Endothelial cell of umbilical vein (primary cell): ENCODE data around the gene SSTR3. TPM values are rescaled to one million over a fixed set of nuclear protein-coding genes. Genes with fewer than 3 reads are reported as not detected.
A peak's percentile ranks its signal among the peaks of the same experiment; 100 is the strongest.

ENCODE experiments used
- BruUV-seq: library from RNA; stranded (reverse); fragments of 400-500 nt; replicated peaks from 2 replicates; lab custom pipeline; 2021; lab: Mats Ljungman, UMichigan
- CTCF ChIA-PET: fragments of 300-600, 350-600 bp; sonication (Branson Sonifier 250); formaldehyde crosslinking; loops from one replicate; lab custom pipeline; 2021; ENCODE audit warnings: antibody characterized with exemption, inconsistent platforms; lab: Charles Lee
- POLR2A ChIA-PET: fragments of 300-600, 350-600 bp; sonication (Branson Sonifier 250); formaldehyde crosslinking; loops from one replicate; lab custom pipeline; 2021; ENCODE audit warnings: antibody characterized with exemption, inconsistent platforms; lab: Charles Lee
- DNase-seq: peaks from one replicate; pipeline ENCODE4 v3.0.0-alpha.2; 2011; ENCODE audit warnings: low read depth, low spot score
- FAIRE-seq: peaks from 2 replicates; lab custom pipeline; 2011; peaks lifted over from hg19 to GRCh38; lab: Jason Lieb, UNC
- H2AFZ ChIP-seq: 2 replicates; pipeline ENCODE4 v1.6.0; 2012; ENCODE audit warnings: low read depth, low read length, control low read depth, inconsistent platforms
- H3K27ac ChIP-seq: 2 replicates; pipeline ENCODE4 v1.5.1; 2011; ENCODE audit warnings: low read depth, mild to moderate bottlenecking, control low read depth, low read length, moderate library complexity; ENCODE audit not compliant: insufficient read depth
- H3K27me3 ChIP-seq, 2 experiments: 2 replicates each; pipeline versions ENCODE4 v1.6.0 to v1.6.1; 2011; ENCODE audit warnings: low read length in 2 of 2, mixed read lengths in 1 of 2; ENCODE audit not compliant: control insufficient read depth in 2 of 2, insufficient read depth in 2 of 2
- H3K36me3 ChIP-seq, 2 experiments: 2 replicates in 1 of 2; 3 replicates in 1 of 2; pipeline ENCODE4 v1.5.1; 2011; ENCODE audit warnings: low read length in 2 of 2, mild to moderate bottlenecking in 1 of 2, moderate library complexity in 1 of 2; ENCODE audit not compliant: control insufficient read depth in 2 of 2, insufficient read depth in 2 of 2; ENCODE audit errors: extremely low read depth in 1 of 2
- H3K4me1 ChIP-seq: 3 replicates; pipeline ENCODE4 v1.5.1; 2011; ENCODE audit warnings: mild to moderate bottlenecking, low read length; ENCODE audit not compliant: control insufficient read depth, insufficient read depth; ENCODE audit errors: extremely low read depth
- H3K4me2 ChIP-seq: 2 replicates; pipeline ENCODE4 v1.6.1; 2011; ENCODE audit warnings: low read length, control low read depth, mixed read lengths; ENCODE audit not compliant: insufficient read depth
- H3K4me3 ChIP-seq, 3 experiments: fragments of 200-600 bp in 1 of 3; sonication (generic), shearing (Covaris generic) in 1 of 3; replicated peaks in 1 of 3; 2 replicates each; pipeline ENCODE4 v1.5.1; 2011 to 2016; ENCODE audit warnings: control low read depth in 3 of 3, low read length in 3 of 3, mild to moderate bottlenecking in 2 of 3, inconsistent platforms in 1 of 3, low read depth in 1 of 3, moderate library complexity in 1 of 3; ENCODE audit not compliant: insufficient read depth in 1 of 3
- H3K79me2 ChIP-seq: 2 replicates; pipeline ENCODE4 v1.6.0; 2012; ENCODE audit warnings: low read length, inconsistent platforms; ENCODE audit not compliant: control insufficient read depth, insufficient read depth
- H3K9ac ChIP-seq: replicated peaks from 2 replicates; pipeline ENCODE3; 2011; ENCODE audit warnings: low read length, control low read depth; ENCODE audit not compliant: insufficient read depth; ENCODE audit errors: extremely low read depth
- H3K9me1 ChIP-seq: replicated peaks from 3 replicates; pipeline ENCODE4 v1.6.0; 2011; ENCODE audit warnings: mild to moderate bottlenecking, low read length; ENCODE audit not compliant: control insufficient read depth, insufficient read depth; ENCODE audit errors: extremely low read depth
- H3K9me3 ChIP-seq: replicated peaks from 2 replicates; pipeline ENCODE4 v1.5.1; 2012; ENCODE audit warnings: low read length, inconsistent platforms; ENCODE audit not compliant: control insufficient read depth, insufficient read depth
- H4K20me1 ChIP-seq: replicated peaks from 2 replicates; pipeline ENCODE3; 2011; ENCODE audit warnings: mild to moderate bottlenecking, low read length; ENCODE audit not compliant: control insufficient read depth, insufficient read depth; ENCODE audit errors: extremely low read depth
- EZH2 ChIP-seq: IDR thresholded peaks from 2 replicates; pipeline ENCODE4 v1.6.1; 2012; ENCODE audit warnings: borderline replicate concordance, low read depth, mild to moderate bottlenecking, moderate library complexity, low read length, inconsistent platforms; ENCODE audit not compliant: severe bottlenecking
- FOS ChIP-seq: IDR thresholded peaks from 2 replicates; pipeline ENCODE4 v1.6.1; 2011; ENCODE audit warnings: mild to moderate bottlenecking, low read length, moderate library complexity, borderline replicate concordance; ENCODE audit not compliant: insufficient read depth
- GATA2 ChIP-seq: IDR thresholded peaks from 2 replicates; pipeline ENCODE4 v1.7.0; 2011; ENCODE audit warnings: low read depth, mild to moderate bottlenecking, moderate library complexity, mixed read lengths, low read length; ENCODE audit not compliant: insufficient read length, insufficient read depth
- JUN ChIP-seq: IDR thresholded peaks from 2 replicates; pipeline ENCODE4 v1.6.1; 2011; ENCODE audit warnings: borderline replicate concordance, low read depth; ENCODE audit not compliant: insufficient read length, insufficient read depth
- POLR2A ChIP-seq: IDR thresholded peaks from 2 replicates; pipeline ENCODE4 v1.6.1; 2012; ENCODE audit warnings: low read depth, mild to moderate bottlenecking, control low read depth, low read length
- POLR2AphosphoS5 ChIP-seq: IDR thresholded peaks from 2 replicates; pipeline ENCODE4 v1.6.1; 2012; ENCODE audit warnings: low read depth, mild to moderate bottlenecking, control low read depth, low read length, moderate library complexity; ENCODE audit not compliant: insufficient read depth
- dilution Hi-C: fragments of 300-500 bp; cut with MboI; formaldehyde crosslinking; loops from one replicate; pipeline ENCODE4 v1.15.0; 2019; ENCODE audit warnings: low sequenced_read_pairs; ENCODE audit not compliant: extremely low pct_ligation_motif_present
- intact Hi-C: fragments of 100-400 bp; cut with micrococcal nuclease; formaldehyde crosslinking; loops from one replicate; pipeline ENCODE4 v1.10.0; 2022
- polyA plus RNA-seq, 4 experiments: library from polyadenylated mRNA; depleted of rRNA in 3 of 4; stranded (reverse) in 3 of 4; unstranded in 1 of 4; fragments of >200 nt; gene quantifications; 2 replicates each; pipeline versions ENCODE4 v1.2.1 to v1.2.3, GENCODE V29; 2011 to 2012; ENCODE audit warnings: missing spikeins in 1 of 4
- total RNA-seq: library from RNA; stranded (reverse); gene quantifications from 2 replicates; pipeline ENCODE4 v1.2.3, GENCODE V29; 2021
- TF ChIP-seq, protein P1 (sequence below): IDR thresholded peaks from 2 replicates; pipeline ENCODE4 v1.6.1; 2011; ENCODE audit not compliant: insufficient read depth, insufficient read length
- TF ChIP-seq, protein P2 (sequence below), 2 donors: IDR thresholded peaks; 1 replicate in 1 of 2; 2 replicates in 1 of 2; pipeline ENCODE4 v1.5.1; 2011; ENCODE audit warnings: low read length in 2 of 2, mild to moderate bottlenecking in 2 of 2, moderate library complexity in 2 of 2, control low read depth in 1 of 2, inconsistent platforms in 1 of 2, low read depth in 1 of 2; ENCODE audit not compliant: insufficient read depth in 1 of 2; ENCODE audit errors: extremely low read depth in 1 of 2

SSTR3 gene
- total and polyA plus RNA-seq, 2 donors (not counting 3 experiments of a cell fraction or from before 2014, with no cell fraction given), result not detected

GRCh38 chr22:37254867-37255233 lies 42.6 kb upstream of the SSTR3 start:
- peak overlapping the region in 2 of 3 experiments; percentile 10 to 43 for H3K4me3 ChIP-seq
- no peaks in the 10 kb centered on the region for H3K9me1 ChIP-seq
- peak overlapping the region; percentile 97 for H3K4me2 ChIP-seq
- H4K20me1 ChIP-seq, result no peaks in the 10 kb centered on the region
- TF ChIP-seq POLR2AphosphoS5 (no peak), JUN (peak; percentile 88), EZH2 (no peak), GATA2 (no peak), FOS (peak; percentile 77), POLR2A (no peak)
- TF ChIP-seq, protein P1, sequence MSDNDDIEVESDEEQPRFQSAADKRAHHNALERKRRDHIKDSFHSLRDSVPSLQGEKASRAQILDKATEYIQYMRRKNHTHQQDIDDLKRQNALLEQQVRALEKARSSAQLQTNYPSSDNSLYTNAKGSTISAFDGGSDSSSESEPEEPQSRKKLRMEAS, result no peak
- TF ChIP-seq, protein P2, sequence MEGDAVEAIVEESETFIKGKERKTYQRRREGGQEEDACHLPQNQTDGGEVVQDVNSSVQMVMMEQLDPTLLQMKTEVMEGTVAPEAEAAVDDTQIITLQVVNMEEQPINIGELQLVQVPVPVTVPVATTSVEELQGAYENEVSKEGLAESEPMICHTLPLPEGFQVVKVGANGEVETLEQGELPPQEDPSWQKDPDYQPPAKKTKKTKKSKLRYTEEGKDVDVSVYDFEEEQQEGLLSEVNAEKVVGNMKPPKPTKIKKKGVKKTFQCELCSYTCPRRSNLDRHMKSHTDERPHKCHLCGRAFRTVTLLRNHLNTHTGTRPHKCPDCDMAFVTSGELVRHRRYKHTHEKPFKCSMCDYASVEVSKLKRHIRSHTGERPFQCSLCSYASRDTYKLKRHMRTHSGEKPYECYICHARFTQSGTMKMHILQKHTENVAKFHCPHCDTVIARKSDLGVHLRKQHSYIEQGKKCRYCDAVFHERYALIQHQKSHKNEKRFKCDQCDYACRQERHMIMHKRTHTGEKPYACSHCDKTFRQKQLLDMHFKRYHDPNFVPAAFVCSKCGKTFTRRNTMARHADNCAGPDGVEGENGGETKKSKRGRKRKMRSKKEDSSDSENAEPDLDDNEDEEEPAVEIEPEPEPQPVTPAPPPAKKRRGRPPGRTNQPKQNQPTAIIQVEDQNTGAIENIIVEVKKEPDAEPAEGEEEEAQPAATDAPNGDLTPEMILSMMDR (IDR thresholded peaks at IDR 0.05; ENCODE audit: extremely low read depth in 1 of 2, insufficient read depth in 1 of 2, low read depth in 1 of 2, low read length in 2 of 2), result no peak
- no peak overlapping the region for H2AFZ ChIP-seq
- FAIRE-seq (peak; percentile 28), DNase-seq (peak; percentile 92)
- H3K9ac ChIP-seq, result peak overlapping the region; percentile 94
- H3K36me3 ChIP-seq, result no peaks in the 10 kb centered on the region
- POLR2A ChIA-PET, result no interaction called here
- intact Hi-C loops (loop anchor here (1.0 kb wide), 1 partner anchor 200 kb away; no protein-coding TSS in a partner anchor), dilution Hi-C loops (no loop called here)
- no peaks in the 10 kb centered on the region for H3K79me2 ChIP-seq
- CTCF ChIA-PET, result interaction anchor here (1.1 to 3.1 kb wide), 3 partner anchors 11 to 77 kb away, joined by 3 to 28 read pairs (median 4); partner anchors contain the start of gene RAC2
- no peaks in the 10 kb centered on the region for H3K9me3 ChIP-seq
- peak overlapping the region; percentile 99 for H3K27ac ChIP-seq
- BruUV-seq, result no TSS peak
- no peaks in the 10 kb centered on the region for H3K27me3 ChIP-seq
- peaks cover 36% of the 10 kb centered on the region for H3K4me1 ChIP-seq
